ENCODE measurements around the gene PRDX5. TPM values are rescaled to one million over a fixed set of nuclear protein-coding genes. Genes with fewer than 3 reads are reported as not detected.

PRDX5 gene
- total and polyA plus RNA-seq, 2 experiments from 2014 or later: 212 to 312 TPM

DNA sequence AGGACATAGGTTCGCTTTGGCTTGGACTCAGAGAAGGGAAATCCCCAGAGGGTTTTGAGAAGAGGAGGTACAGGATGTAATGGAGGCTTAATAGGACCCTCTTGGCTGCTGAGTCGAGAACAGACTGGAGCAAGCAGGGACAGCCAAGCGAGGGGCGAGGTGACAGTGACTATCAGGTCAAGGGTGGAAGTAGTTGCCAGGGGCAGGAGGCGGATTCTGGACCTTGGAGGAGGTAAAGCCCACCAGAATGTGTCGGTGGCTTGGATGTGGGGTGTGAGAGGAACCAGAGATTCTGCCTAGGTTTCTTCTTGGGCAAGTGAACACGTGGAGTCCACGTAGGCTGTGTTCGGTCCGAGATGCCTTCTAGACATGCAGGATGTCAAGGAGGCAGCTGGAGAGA is 5.0 kb upstream of the PRDX5 start:
- H3K27me3 ChIP-seq (ENCODE audit: insufficient read depth): no peaks in the 10 kb centered on the region
- H3K79me2 ChIP-seq (replicated peaks; ENCODE audit: insufficient read depth): peaks cover 30% of the 10 kb centered on the region
- H3K9me2 ChIP-seq (ENCODE audit: insufficient read depth): no peaks in the 10 kb centered on the region
- no peak overlapping the region; the same call in 1 of the 2 replicates for H3K27ac Mint-ChIP-seq
- H3K4me2 ChIP-seq: no peak overlapping the region
- H3K36me3 Mint-ChIP-seq (ENCODE audit: low read depth): peaks cover 35% of the 10 kb centered on the region
- no peak overlapping the region for H2AFZ ChIP-seq
- no peak overlapping the region for H3K27ac ChIP-seq (ENCODE audit: low read depth)
- ATAC-seq (no peak), DNase-seq (ENCODE audit: low spot score) (no peak)
- peaks cover 5% of the 10 kb centered on the region for H3K4me1 ChIP-seq (ENCODE audit: insufficient read depth)
- no peaks in the 10 kb centered on the region; the same call in 1 of the 3 replicates for H3K9me3 Mint-ChIP-seq
- H3K4me1 Mint-ChIP-seq: peaks cover 8% of the 10 kb centered on the region; the same call in 2 of the 3 replicates
- H3K4me3 Mint-ChIP-seq: no peak overlapping the region; the same call in 2 of the 3 replicates
- no peak overlapping the region for H3K4me3 ChIP-seq
- peaks cover 19% of the 10 kb centered on the region; the same call in 1 of the 2 replicates for H3F3A ChIP-seq (replicated peaks; ENCODE audit: low read depth)
- no peaks in the 10 kb centered on the region; the same call in 1 of the 2 replicates for H3K36me3 ChIP-seq (ENCODE audit: insufficient read depth)
- H3K27me3 Mint-ChIP-seq (ENCODE audit: insufficient read depth, low read depth, poor library complexity): peaks cover 25% of the 10 kb centered on the region
- H4K20me1 ChIP-seq (replicated peaks; ENCODE audit: insufficient read depth): no peaks in the 10 kb centered on the region; the same call in none of the 2 replicates
- TF ChIP-seq, protein P1, sequence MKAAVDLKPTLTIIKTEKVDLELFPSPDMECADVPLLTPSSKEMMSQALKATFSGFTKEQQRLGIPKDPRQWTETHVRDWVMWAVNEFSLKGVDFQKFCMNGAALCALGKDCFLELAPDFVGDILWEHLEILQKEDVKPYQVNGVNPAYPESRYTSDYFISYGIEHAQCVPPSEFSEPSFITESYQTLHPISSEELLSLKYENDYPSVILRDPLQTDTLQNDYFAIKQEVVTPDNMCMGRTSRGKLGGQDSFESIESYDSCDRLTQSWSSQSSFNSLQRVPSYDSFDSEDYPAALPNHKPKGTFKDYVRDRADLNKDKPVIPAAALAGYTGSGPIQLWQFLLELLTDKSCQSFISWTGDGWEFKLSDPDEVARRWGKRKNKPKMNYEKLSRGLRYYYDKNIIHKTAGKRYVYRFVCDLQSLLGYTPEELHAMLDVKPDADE (IDR thresholded peaks at IDR 0.05): no peak
- TF ChIP-seq ZNF331 (CRISPR knock-in tag; IDR thresholded peaks at IDR 0.05; ENCODE audit: low read depth) (no peak), STAT1 (IDR thresholded peaks at IDR 0.05; ENCODE audit: unreplicated experiment) (no peak)
- TF ChIP-seq, protein P2, sequence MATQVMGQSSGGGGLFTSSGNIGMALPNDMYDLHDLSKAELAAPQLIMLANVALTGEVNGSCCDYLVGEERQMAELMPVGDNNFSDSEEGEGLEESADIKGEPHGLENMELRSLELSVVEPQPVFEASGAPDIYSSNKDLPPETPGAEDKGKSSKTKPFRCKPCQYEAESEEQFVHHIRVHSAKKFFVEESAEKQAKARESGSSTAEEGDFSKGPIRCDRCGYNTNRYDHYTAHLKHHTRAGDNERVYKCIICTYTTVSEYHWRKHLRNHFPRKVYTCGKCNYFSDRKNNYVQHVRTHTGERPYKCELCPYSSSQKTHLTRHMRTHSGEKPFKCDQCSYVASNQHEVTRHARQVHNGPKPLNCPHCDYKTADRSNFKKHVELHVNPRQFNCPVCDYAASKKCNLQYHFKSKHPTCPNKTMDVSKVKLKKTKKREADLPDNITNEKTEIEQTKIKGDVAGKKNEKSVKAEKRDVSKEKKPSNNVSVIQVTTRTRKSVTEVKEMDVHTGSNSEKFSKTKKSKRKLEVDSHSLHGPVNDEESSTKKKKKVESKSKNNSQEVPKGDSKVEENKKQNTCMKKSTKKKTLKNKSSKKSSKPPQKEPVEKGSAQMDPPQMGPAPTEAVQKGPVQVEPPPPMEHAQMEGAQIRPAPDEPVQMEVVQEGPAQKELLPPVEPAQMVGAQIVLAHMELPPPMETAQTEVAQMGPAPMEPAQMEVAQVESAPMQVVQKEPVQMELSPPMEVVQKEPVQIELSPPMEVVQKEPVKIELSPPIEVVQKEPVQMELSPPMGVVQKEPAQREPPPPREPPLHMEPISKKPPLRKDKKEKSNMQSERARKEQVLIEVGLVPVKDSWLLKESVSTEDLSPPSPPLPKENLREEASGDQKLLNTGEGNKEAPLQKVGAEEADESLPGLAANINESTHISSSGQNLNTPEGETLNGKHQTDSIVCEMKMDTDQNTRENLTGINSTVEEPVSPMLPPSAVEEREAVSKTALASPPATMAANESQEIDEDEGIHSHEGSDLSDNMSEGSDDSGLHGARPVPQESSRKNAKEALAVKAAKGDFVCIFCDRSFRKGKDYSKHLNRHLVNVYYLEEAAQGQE (IDR thresholded peaks at IDR 0.05; ENCODE audit: unreplicated experiment): no peak

DNA sequence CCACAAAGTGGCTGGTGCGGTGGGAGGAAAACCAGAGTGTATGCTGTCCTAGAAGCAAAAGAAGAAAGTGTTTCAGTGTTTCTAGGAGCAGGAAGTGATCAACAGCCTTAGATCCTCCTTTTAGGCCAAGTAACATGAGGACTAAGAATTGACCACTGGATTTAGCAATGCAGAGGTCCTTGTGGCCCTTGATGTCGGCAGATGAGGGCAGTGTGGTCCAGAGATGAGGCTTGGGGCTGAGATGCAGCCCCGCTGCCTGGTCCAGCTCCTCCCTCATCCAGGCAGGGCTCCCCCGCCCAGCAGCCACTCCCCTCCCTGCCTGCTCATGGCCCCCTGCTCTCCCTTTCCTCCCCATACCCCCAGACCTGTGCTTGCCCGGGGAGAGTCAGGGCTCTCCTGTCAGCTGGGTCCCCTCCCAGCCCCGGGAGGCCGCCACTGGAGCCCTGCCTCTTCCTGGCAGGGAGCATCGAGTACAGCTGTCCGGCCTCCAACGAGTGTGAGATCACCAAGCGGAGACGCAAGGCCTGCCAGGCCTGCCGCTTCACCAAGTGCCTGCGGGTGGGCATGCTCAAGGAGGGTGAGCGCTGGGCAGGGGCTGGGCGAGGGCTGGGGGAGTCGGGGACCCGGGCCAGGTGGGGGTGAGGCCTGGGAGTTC is 4.3 kb upstream of the PRDX5 start:
- H3K36me3 Mint-ChIP-seq (ENCODE audit: low read depth): peaks cover 34% of the 10 kb centered on the region
- peaks cover 8% of the 10 kb centered on the region; the same call in 2 of the 3 replicates for H3K4me1 Mint-ChIP-seq
- H3K27ac Mint-ChIP-seq: no peak overlapping the region
- H3K27me3 ChIP-seq (ENCODE audit: insufficient read depth): no peaks in the 10 kb centered on the region
- H3K9me2 ChIP-seq (ENCODE audit: insufficient read depth): no peaks in the 10 kb centered on the region
- peaks cover 32% of the 10 kb centered on the region for H3K79me2 ChIP-seq (replicated peaks; ENCODE audit: insufficient read depth)
- no peak for ATAC-seq
- H3K36me3 ChIP-seq (ENCODE audit: insufficient read depth): no peaks in the 10 kb centered on the region; the same call in 1 of the 2 replicates
- H3K4me3 ChIP-seq: no peak overlapping the region
- DNase-seq (ENCODE audit: low spot score): no peak
- peaks cover 5% of the 10 kb centered on the region for H3K4me1 ChIP-seq (ENCODE audit: insufficient read depth)
- no peaks in the 10 kb centered on the region; the same call in 1 of the 2 replicates for H4K20me1 ChIP-seq (replicated peaks; ENCODE audit: insufficient read depth)
- H3F3A ChIP-seq (replicated peaks; ENCODE audit: low read depth): peaks cover 19% of the 10 kb centered on the region; the same call in 1 of the 2 replicates
- peaks cover 27% of the 10 kb centered on the region for H3K27me3 Mint-ChIP-seq (ENCODE audit: insufficient read depth, low read depth, poor library complexity)
- H2AFZ ChIP-seq: no peak overlapping the region
- H3K9me3 Mint-ChIP-seq: no peaks in the 10 kb centered on the region; the same call in 1 of the 3 replicates
- H3K4me3 Mint-ChIP-seq: no peak overlapping the region; the same call in 2 of the 3 replicates
- no peak overlapping the region for H3K4me2 ChIP-seq
- no peak overlapping the region for H3K27ac ChIP-seq (ENCODE audit: low read depth)
- TF ChIP-seq, protein P3, sequence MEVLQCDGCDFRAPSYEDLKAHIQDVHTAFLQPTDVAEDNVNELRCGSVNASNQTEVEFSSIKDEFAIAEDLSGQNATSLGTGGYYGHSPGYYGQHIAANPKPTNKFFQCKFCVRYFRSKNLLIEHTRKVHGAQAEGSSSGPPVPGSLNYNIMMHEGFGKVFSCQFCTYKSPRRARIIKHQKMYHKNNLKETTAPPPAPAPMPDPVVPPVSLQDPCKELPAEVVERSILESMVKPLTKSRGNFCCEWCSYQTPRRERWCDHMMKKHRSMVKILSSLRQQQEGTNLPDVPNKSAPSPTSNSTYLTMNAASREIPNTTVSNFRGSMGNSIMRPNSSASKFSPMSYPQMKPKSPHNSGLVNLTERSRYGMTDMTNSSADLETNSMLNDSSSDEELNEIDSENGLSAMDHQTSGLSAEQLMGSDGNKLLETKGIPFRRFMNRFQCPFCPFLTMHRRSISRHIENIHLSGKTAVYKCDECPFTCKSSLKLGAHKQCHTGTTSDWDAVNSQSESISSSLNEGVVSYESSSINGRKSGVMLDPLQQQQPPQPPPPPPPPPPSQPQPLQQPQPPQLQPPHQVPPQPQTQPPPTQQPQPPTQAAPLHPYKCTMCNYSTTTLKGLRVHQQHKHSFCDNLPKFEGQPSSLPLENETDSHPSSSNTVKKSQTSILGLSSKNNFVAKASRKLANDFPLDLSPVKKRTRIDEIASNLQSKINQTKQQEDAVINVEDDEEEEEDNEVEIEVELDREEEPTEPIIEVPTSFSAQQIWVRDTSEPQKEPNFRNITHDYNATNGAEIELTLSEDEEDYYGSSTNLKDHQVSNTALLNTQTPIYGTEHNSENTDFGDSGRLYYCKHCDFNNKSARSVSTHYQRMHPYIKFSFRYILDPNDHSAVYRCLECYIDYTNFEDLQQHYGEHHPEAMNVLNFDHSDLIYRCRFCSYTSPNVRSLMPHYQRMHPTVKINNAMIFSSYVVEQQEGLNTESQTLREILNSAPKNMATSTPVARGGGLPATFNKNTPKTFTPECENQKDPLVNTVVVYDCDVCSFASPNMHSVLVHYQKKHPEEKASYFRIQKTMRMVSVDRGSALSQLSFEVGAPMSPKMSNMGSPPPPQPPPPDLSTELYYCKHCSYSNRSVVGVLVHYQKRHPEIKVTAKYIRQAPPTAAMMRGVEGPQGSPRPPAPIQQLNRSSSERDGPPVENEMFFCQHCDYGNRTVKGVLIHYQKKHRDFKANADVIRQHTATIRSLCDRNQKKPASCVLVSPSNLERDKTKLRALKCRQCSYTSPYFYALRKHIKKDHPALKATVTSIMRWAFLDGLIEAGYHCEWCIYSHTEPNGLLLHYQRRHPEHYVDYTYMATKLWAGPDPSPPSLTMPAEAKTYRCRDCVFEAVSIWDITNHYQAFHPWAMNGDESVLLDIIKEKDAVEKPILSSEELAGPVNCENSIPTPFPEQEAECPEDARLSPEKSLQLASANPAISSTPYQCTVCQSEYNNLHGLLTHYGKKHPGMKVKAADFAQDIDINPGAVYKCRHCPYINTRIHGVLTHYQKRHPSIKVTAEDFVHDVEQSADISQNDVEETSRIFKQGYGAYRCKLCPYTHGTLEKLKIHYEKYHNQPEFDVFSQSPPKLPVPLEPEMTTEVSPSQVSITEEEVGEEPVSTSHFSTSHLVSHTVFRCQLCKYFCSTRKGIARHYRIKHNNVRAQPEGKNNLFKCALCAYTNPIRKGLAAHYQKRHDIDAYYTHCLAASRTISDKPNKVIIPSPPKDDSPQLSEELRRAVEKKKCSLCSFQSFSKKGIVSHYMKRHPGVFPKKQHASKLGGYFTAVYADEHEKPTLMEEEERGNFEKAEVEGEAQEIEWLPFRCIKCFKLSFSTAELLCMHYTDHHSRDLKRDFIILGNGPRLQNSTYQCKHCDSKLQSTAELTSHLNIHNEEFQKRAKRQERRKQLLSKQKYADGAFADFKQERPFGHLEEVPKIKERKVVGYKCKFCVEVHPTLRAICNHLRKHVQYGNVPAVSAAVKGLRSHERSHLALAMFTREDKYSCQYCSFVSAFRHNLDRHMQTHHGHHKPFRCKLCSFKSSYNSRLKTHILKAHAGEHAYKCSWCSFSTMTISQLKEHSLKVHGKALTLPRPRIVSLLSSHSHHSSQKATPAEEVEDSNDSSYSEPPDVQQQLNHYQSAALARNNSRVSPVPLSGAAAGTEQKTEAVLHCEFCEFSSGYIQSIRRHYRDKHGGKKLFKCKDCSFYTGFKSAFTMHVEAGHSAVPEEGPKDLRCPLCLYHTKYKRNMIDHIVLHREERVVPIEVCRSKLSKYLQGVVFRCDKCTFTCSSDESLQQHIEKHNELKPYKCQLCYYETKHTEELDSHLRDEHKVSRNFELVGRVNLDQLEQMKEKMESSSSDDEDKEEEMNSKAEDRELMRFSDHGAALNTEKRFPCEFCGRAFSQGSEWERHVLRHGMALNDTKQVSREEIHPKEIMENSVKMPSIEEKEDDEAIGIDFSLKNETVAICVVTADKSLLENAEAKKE (CRISPR knock-in tag; IDR thresholded peaks at IDR 0.05): no peak
- TF ChIP-seq, protein P1 (IDR thresholded peaks at IDR 0.05): no peak
- no peak for TF ChIP-seq NANOG (IDR thresholded peaks at IDR 0.05; ENCODE audit: borderline replicate concordance)
- no peak for TF ChIP-seq POLR2AphosphoS5 (IDR thresholded peaks at IDR 0.05; ENCODE audit: low read depth)
- TF ChIP-seq ZNF114 (CRISPR knock-in tag; IDR thresholded peaks at IDR 0.05): no peak
